ENCODE data around the gene CDC27. TPM values are rescaled to one million over a fixed set of nuclear protein-coding genes. Genes with fewer than 3 reads are reported as not detected.
"Not testable (repeated sequence)": the region's sequence is repeated elsewhere in the genome, so short reads cannot be mapped to it uniquely, and the experiment has no call there.

CDC27 gene
- polyA plus RNA-seq, 1 donor (not counting 4 experiments of a cell fraction or from before 2014, with no cell fraction given), result 95.6 TPM

DNA sequence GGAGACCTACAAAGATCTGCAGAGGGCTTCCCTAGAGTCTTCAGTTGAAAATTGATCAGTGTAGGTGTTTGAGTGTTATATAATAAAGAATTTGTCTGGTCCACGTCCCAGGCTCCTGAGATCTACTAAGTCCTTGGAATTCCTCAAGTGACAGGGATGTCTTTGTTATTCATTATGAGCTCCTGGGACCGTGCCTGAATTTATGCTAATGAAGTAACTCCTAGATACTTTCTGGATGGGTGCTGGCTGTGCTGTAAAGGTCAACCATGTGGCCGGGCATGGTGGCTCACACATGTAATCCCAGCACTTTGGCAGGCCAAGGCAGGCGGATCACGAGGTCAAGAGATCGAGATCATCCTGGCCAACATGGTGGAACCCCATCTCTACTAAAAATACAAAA lies 43.7 kb downstream of the CDC27 start:
- H3K27ac ChIP-seq (ENCODE audit: control insufficient read depth, insufficient read depth, low read length), result no peak overlapping the region
- no peaks in the 10 kb centered on the region for H3K9me1 ChIP-seq (ENCODE audit: control insufficient read depth, extremely low read depth, insufficient read depth, low read length)
- H3K27me3 ChIP-seq (ENCODE audit: control insufficient read depth, extremely low read depth, insufficient read depth, low read length), result no peaks in the 10 kb centered on the region
- no peaks in the 10 kb centered on the region for H4K20me1 ChIP-seq (ENCODE audit: control insufficient read depth, extremely low read depth, insufficient read depth, low read length)
- H3K9me3 ChIP-seq (ENCODE audit: control insufficient read depth, low read depth, low read length), result no peaks in the 10 kb centered on the region
- H3K4me1 ChIP-seq (ENCODE audit: control insufficient read depth, extremely low read depth, insufficient read depth, low read length), result no peaks in the 10 kb centered on the region
- TF ChIP-seq, protein P1, sequence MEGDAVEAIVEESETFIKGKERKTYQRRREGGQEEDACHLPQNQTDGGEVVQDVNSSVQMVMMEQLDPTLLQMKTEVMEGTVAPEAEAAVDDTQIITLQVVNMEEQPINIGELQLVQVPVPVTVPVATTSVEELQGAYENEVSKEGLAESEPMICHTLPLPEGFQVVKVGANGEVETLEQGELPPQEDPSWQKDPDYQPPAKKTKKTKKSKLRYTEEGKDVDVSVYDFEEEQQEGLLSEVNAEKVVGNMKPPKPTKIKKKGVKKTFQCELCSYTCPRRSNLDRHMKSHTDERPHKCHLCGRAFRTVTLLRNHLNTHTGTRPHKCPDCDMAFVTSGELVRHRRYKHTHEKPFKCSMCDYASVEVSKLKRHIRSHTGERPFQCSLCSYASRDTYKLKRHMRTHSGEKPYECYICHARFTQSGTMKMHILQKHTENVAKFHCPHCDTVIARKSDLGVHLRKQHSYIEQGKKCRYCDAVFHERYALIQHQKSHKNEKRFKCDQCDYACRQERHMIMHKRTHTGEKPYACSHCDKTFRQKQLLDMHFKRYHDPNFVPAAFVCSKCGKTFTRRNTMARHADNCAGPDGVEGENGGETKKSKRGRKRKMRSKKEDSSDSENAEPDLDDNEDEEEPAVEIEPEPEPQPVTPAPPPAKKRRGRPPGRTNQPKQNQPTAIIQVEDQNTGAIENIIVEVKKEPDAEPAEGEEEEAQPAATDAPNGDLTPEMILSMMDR (optimal IDR thresholded peaks at IDR 0.05 in 1 of 3, IDR thresholded peaks at IDR 0.05 in 1 of 3, conservative IDR thresholded peaks at IDR 0.05 in 1 of 3; ENCODE audit: extremely low read depth in 1 of 3, insufficient read depth in 2 of 3, low read length in 3 of 3), result no peak
- TF ChIP-seq EZH2 (IDR thresholded peaks at IDR 0.05; ENCODE audit: low read length), result no peak
- FAIRE-seq, result no peak
- H3K79me2 ChIP-seq (ENCODE audit: control insufficient read depth, insufficient read depth, low read length), result no peaks in the 10 kb centered on the region
- dilution Hi-C loops (cut with MboI; ENCODE audit: extremely low pct_ligation_motif_present, low sequenced_read_pairs), result no loop called here
- no peak overlapping the region for H2AFZ ChIP-seq (ENCODE audit: control insufficient read depth, low read length)
- H3K9ac ChIP-seq (ENCODE audit: control insufficient read depth, extremely low read depth, insufficient read depth, low read length), result no peak overlapping the region
- no peak overlapping the region for H3K4me3 ChIP-seq (ENCODE audit: control insufficient read depth in 2 of 3, extremely low read depth in 1 of 3, insufficient read depth in 2 of 3, low read depth in 1 of 3, low read length in 3 of 3)
- DNase-seq (ENCODE audit: low read depth, low spot score), result no peak
- peaks cover 11 to 12% of the 10 kb centered on the region in 2 experiments for H3K36me3 ChIP-seq (ENCODE audit: control insufficient read depth in 2 of 2, extremely low read depth in 1 of 2, insufficient read depth in 2 of 2, low read length in 2 of 2)
- H3K4me2 ChIP-seq (ENCODE audit: control insufficient read depth, extremely low read depth, insufficient read depth, low read depth, low read length), result no peak overlapping the region

DNA sequence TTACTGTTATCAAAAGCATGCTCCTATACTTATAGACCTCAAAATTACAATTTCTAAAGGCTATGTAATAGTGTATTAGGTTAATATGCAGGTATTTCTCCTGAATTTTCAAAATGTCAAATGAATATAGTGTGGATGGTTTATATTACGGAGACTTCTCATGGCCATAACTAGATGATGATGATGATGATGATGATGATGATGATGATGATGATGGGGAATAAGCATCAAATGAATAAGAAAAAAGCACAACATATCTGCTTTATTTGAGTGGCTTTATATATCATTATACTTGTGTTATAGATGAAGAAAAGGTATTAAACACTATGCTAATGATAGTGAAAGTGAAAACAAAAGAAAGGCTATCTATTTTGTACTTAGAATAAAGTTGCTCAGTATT lies 53.9 kb downstream of the CDC27 start:
- H3K27me3 ChIP-seq (ENCODE audit: control insufficient read depth, extremely low read depth, insufficient read depth, low read length), result no peaks in the 10 kb centered on the region
- H3K9me1 ChIP-seq (ENCODE audit: control insufficient read depth, extremely low read depth, insufficient read depth, low read length), result no peaks in the 10 kb centered on the region
- no peak for TF ChIP-seq EZH2 (IDR thresholded peaks at IDR 0.05; ENCODE audit: low read length)
- TF ChIP-seq, protein P1 (optimal IDR thresholded peaks at IDR 0.05 in 1 of 3, IDR thresholded peaks at IDR 0.05 in 1 of 3, conservative IDR thresholded peaks at IDR 0.05 in 1 of 3; ENCODE audit: extremely low read depth in 1 of 3, insufficient read depth in 2 of 3, low read length in 3 of 3), result no peak
- no peak overlapping the region for H3K4me2 ChIP-seq (ENCODE audit: control insufficient read depth, extremely low read depth, insufficient read depth, low read depth, low read length)
- H3K36me3 ChIP-seq (ENCODE audit: control insufficient read depth in 2 of 2, extremely low read depth in 1 of 2, insufficient read depth in 2 of 2, low read length in 2 of 2), result peaks cover 10 to 11% of the 10 kb centered on the region in 2 experiments
- FAIRE-seq, result no peak
- no peaks in the 10 kb centered on the region for H3K79me2 ChIP-seq (ENCODE audit: control insufficient read depth, insufficient read depth, low read length)
- no peak overlapping the region for H3K27ac ChIP-seq (ENCODE audit: control insufficient read depth, insufficient read depth, low read length)
- no peaks in the 10 kb centered on the region for H3K4me1 ChIP-seq (ENCODE audit: control insufficient read depth, extremely low read depth, insufficient read depth, low read length)
- H3K9ac ChIP-seq (ENCODE audit: control insufficient read depth, extremely low read depth, insufficient read depth, low read length), result no peak overlapping the region
- no peak overlapping the region for H2AFZ ChIP-seq (ENCODE audit: control insufficient read depth, low read length)
- no peaks in the 10 kb centered on the region for H4K20me1 ChIP-seq (ENCODE audit: control insufficient read depth, extremely low read depth, insufficient read depth, low read length)
- H3K9me3 ChIP-seq (ENCODE audit: control insufficient read depth, low read depth, low read length), result no peaks in the 10 kb centered on the region
- DNase-seq (ENCODE audit: low read depth, low spot score), result no peak
- dilution Hi-C loops (cut with MboI; ENCODE audit: extremely low pct_ligation_motif_present, low sequenced_read_pairs), result no loop called here
- no peak overlapping the region for H3K4me3 ChIP-seq (ENCODE audit: control insufficient read depth in 2 of 3, extremely low read depth in 1 of 3, insufficient read depth in 2 of 3, low read depth in 1 of 3, low read length in 3 of 3)

DNA sequence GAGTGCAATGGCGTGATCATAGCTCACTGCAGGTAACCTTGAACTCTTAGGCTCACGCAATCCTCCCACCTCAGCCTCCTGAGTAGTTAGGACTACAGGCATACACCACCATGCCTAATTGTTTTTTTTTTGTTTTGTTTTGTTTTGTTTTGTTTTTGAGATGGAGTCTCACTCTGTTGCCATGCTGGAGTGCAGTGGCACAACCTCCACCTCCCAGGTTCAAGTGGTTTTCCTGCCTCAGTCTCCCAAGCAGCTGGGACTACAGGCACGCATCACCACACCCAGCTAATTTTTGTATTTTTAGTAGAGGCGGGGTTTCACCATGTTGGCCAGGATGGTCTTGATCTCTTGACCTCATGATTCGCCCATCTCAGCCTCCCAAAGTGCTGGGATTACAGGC lies 54.7 kb downstream of the CDC27 start:
- H3K79me2 ChIP-seq (ENCODE audit: control insufficient read depth, insufficient read depth, low read length); H3K9me3 ChIP-seq (ENCODE audit: control insufficient read depth, low read depth, low read length); FAIRE-seq; H2AFZ ChIP-seq (ENCODE audit: control insufficient read depth, low read length); H3K27me3 ChIP-seq (ENCODE audit: control insufficient read depth, extremely low read depth, insufficient read depth, low read length); H4K20me1 ChIP-seq (ENCODE audit: control insufficient read depth, extremely low read depth, insufficient read depth, low read length); H3K9me1 ChIP-seq (ENCODE audit: control insufficient read depth, extremely low read depth, insufficient read depth, low read length); dilution Hi-C loops (cut with MboI; ENCODE audit: extremely low pct_ligation_motif_present, low sequenced_read_pairs); DNase-seq (ENCODE audit: low read depth, low spot score); H3K4me3 ChIP-seq (ENCODE audit: control insufficient read depth in 2 of 3, extremely low read depth in 1 of 3, insufficient read depth in 2 of 3, low read depth in 1 of 3, low read length in 3 of 3); H3K4me2 ChIP-seq (ENCODE audit: control insufficient read depth, extremely low read depth, insufficient read depth, low read depth, low read length); H3K4me1 ChIP-seq (ENCODE audit: control insufficient read depth, extremely low read depth, insufficient read depth, low read length); H3K9ac ChIP-seq (ENCODE audit: control insufficient read depth, extremely low read depth, insufficient read depth, low read length); H3K27ac ChIP-seq (ENCODE audit: control insufficient read depth, insufficient read depth, low read length): not testable (repeated sequence)
- peaks cover 6 to 10% of the 10 kb centered on the region in 2 experiments for H3K36me3 ChIP-seq (ENCODE audit: control insufficient read depth in 2 of 2, extremely low read depth in 1 of 2, insufficient read depth in 2 of 2, low read length in 2 of 2)

Data from keratinocyte (primary cell).